ENCODE results near the gene EPHB2.

- TF ChIP-seq MYC (IDR thresholded peaks at IDR 0.05; ENCODE audit: low read depth, low read length) = no peak
- TF ChIP-seq MAX (IDR thresholded peaks at IDR 0.05; ENCODE audit: low read depth, low read length) = no peak
- TF ChIP-seq CTCF (IDR thresholded peaks at IDR 0.05; ENCODE audit: low read depth, low read length) = no peak
- TF ChIP-seq POLR2A (IDR thresholded peaks at IDR 0.05; ENCODE audit: extremely low read depth, insufficient read length) = no peak
Observed at GRCh38 chr1:22702296-22703085, 8.1 kb upstream of the EPHB2 start.
